Fibroblast of villous mesenchyme (primary cell): ENCODE measurements around the gene KRT75. TPM values are rescaled to one million over a fixed set of nuclear protein-coding genes. Genes with fewer than 3 reads are reported as not detected.

Experiments
- DNase-seq: peaks from one replicate; pipeline ENCODE4 v3.0.0-alpha.2; 2010; ENCODE audit warnings: low read depth
- H3K4me3 ChIP-seq: 2 replicates; pipeline ENCODE4 v1.5.1; 2011; ENCODE audit warnings: low read depth, mild to moderate bottlenecking, low read length
- CTCF ChIP-seq: IDR thresholded peaks from 2 replicates; pipeline ENCODE4 v1.5.1; 2012; ENCODE audit warnings: low read depth, mild to moderate bottlenecking, low read length; ENCODE audit not compliant: insufficient read depth
- total RNA-seq: library from RNA; depleted of rRNA; stranded (reverse); fragments of >200 nt; gene quantifications from 2 replicates; pipeline ENCODE4 v1.2.3, GENCODE V29; 2012

Gene KRT75
- total RNA-seq, 1 donor: not detected

GRCh38 chr12:52380271-52380694 lies 53.9 kb downstream of the KRT75 start:
- TF ChIP-seq CTCF: peak; percentile 60
- no peak overlapping the region for H3K4me3 ChIP-seq
- peak; percentile 11 for DNase-seq

GRCh38 chr12:52379536-52379935 lies 54.6 kb downstream of the KRT75 start:
- DNase-seq: no peak
- TF ChIP-seq CTCF: no peak
- H3K4me3 ChIP-seq: no peak overlapping the region

- DNase-seq: no peak
- TF ChIP-seq CTCF: no peak
- H3K4me3 ChIP-seq: no peak overlapping the region
Observed at GRCh38 chr12:52378091-52378490, 56.1 kb downstream of the KRT75 start.

- H3K4me3 ChIP-seq: no peak overlapping the region
- no peak for TF ChIP-seq CTCF
- no peak for DNase-seq
Observed at GRCh38 chr12:52377266-52377665, 56.9 kb downstream of the KRT75 start.

Other genes starting within 250 kb of the KRT75 start
- 0.32 and 1.3 TPM in 2 replicates for gene KRT80, start 242.4 kb downstream of the KRT75 start, total RNA-seq
- gene KRT7, start 201.1 kb downstream of the KRT75 start, total RNA-seq: 20.6 and 36.7 TPM in 2 replicates
- under 0.01 TPM in 1 of 2 replicates, not detected in the other for gene KRT86, start 159.7 kb downstream of the KRT75 start, total RNA-seq
- gene KRT81, start 142.8 kb downstream of the KRT75 start, total RNA-seq: not detected in 2 replicates
- not detected in 2 replicates for gene KRT83, start 113.0 kb downstream of the KRT75 start, total RNA-seq
- gene KRT85, start 66.9 kb downstream of the KRT75 start, total RNA-seq: not detected in 2 replicates
- gene KRT84, start 48.7 kb downstream of the KRT75 start, total RNA-seq: not detected in 2 replicates
- gene KRT82, start 28.0 kb downstream of the KRT75 start, total RNA-seq: not detected in 2 replicates
- gene KRT6B, start 17.8 kb upstream of the KRT75 start, total RNA-seq: not detected in 2 replicates
- not detected in 2 replicates for gene KRT6C, start 39.4 kb upstream of the KRT75 start, total RNA-seq
- not detected in 2 replicates for gene KRT6A, start 58.9 kb upstream of the KRT75 start, total RNA-seq
- gene KRT5, start 86.0 kb upstream of the KRT75 start, total RNA-seq: under 0.01 and 0.32 TPM in 2 replicates
- not detected in 2 replicates for gene KRT71, start 118.8 kb upstream of the KRT75 start, total RNA-seq
- gene KRT74, start 139.5 kb upstream of the KRT75 start, total RNA-seq: not detected in 2 replicates
- not detected in 2 replicates for gene KRT72, start 167.1 kb upstream of the KRT75 start, total RNA-seq
- not detected in 2 replicates for gene KRT73, start 184.2 kb upstream of the KRT75 start, total RNA-seq
- not detected in 2 replicates for gene KRT2, start 217.8 kb upstream of the KRT75 start, total RNA-seq
- gene KRT1, start 246.0 kb upstream of the KRT75 start, total RNA-seq: not detected in 2 replicates